ENCODE measurements around the gene CCT8.

DNA sequence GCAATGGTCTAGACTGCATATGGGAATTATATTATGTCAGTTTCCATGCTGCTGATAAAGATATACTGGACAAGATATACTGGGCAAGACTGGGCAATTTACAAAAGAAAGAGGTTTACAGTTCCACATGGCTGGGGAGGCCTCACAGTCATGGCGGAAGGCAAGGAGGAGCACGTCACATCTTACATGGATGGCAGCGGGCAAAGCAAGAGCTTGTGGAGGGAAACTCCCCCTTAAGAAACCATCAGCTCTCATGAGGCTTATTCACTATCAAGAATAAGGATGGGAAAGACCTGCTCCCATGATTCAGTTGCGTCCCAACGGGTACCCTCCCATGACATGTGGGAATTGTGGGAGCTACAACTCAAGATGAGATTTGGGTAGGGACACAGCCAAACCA, 21.2 kb downstream of the CCT8 start:
- TF ChIP-seq FOXP2 (optimal IDR thresholded peaks at IDR 0.05; ENCODE audit: borderline replicate concordance, extremely low read depth, extremely low read length, insufficient read depth) (no peak), POLR2AphosphoS5 (IDR thresholded peaks at IDR 0.05; ENCODE audit: low read depth, low read length) (no peak), SIN3A (IDR thresholded peaks at IDR 0.05; ENCODE audit: borderline replicate concordance, insufficient read depth, low read length) (no peak)

Data from PFSK-1 (cell line).